ENCODE results near the gene STARD4.

The STARD4 gene

GRCh38 chr5:111454198-111454622, 58.1 kb downstream of the STARD4 start:
- no peak overlapping the region for H3K27ac ChIP-seq
- TF ChIP-seq, protein P1, sequence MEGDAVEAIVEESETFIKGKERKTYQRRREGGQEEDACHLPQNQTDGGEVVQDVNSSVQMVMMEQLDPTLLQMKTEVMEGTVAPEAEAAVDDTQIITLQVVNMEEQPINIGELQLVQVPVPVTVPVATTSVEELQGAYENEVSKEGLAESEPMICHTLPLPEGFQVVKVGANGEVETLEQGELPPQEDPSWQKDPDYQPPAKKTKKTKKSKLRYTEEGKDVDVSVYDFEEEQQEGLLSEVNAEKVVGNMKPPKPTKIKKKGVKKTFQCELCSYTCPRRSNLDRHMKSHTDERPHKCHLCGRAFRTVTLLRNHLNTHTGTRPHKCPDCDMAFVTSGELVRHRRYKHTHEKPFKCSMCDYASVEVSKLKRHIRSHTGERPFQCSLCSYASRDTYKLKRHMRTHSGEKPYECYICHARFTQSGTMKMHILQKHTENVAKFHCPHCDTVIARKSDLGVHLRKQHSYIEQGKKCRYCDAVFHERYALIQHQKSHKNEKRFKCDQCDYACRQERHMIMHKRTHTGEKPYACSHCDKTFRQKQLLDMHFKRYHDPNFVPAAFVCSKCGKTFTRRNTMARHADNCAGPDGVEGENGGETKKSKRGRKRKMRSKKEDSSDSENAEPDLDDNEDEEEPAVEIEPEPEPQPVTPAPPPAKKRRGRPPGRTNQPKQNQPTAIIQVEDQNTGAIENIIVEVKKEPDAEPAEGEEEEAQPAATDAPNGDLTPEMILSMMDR (IDR thresholded peaks at IDR 0.05) = no peak
- no peak for TF ChIP-seq ZFX (IDR thresholded peaks at IDR 0.05; ENCODE audit: borderline replicate concordance)

GRCh38 chr5:111453747-111454146, 58.6 kb downstream of the STARD4 start:
- TF ChIP-seq, protein P1 (IDR thresholded peaks at IDR 0.05) = no peak
- no peak for TF ChIP-seq ZFX (IDR thresholded peaks at IDR 0.05; ENCODE audit: borderline replicate concordance)
- H3K27ac ChIP-seq = no peak overlapping the region

DNA sequence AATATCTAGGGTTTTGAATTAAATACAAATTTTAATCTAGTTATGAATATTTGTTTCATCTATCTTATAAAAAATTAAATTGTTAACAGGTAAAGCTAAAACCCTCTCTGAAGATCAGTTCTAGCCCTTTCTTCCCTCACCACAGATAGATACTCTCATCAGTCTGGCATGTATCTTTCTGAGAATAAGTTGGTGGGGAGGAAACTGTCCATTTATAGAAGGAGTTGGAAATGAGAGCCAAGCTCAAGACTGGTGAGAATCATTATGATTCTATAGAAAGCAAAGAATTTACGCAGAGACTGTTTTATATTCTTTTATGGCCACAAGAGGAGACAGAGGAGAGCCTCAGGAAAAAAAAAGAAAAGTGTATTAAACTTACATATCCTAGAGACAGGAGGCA, 59.0 kb downstream of the STARD4 start:
- H3K27ac ChIP-seq = no peak overlapping the region
- TF ChIP-seq, protein P1 (IDR thresholded peaks at IDR 0.05) = no peak
- no peak for TF ChIP-seq ZFX (IDR thresholded peaks at IDR 0.05; ENCODE audit: borderline replicate concordance)

DNA sequence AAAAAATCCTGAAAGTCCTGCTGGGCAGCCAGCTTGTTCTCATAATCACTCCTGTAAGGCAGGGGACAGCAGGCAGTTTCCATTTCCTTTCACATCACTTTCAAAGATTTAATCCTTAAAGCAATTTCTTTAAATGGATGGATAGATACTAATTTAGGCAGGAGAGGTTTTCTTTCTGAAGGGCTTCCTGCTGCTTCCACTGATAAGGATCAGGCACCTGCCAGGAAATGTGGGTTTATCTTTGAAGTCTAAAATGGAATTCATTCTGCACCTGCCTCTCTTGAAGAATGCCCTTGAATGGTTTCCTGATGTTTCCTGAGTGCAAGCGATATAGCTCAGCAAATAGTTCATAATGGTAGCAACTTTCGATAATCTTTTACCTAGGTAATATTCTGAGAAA, 64.5 kb downstream of the STARD4 start:
- TF ChIP-seq ZFX (IDR thresholded peaks at IDR 0.05; ENCODE audit: borderline replicate concordance) = no peak
- TF ChIP-seq, protein P1 (IDR thresholded peaks at IDR 0.05) = no peak
- no peak overlapping the region for H3K27ac ChIP-seq

GRCh38 chr5:111447099-111447498, 65.2 kb downstream of the STARD4 start:
- no peak overlapping the region for H3K27ac ChIP-seq

More at GRCh38 chr5:111447099-111447498, 65.2 kb downstream of the STARD4 start:
- TF ChIP-seq, protein P1 (IDR thresholded peaks at IDR 0.05) = no peak
- TF ChIP-seq ZFX (IDR thresholded peaks at IDR 0.05; ENCODE audit: borderline replicate concordance) = no peak

Measured in 22Rv1 (cell line).